Measurements from ENCODE around the gene ANAPC4. TPM values are rescaled to one million over a fixed set of nuclear protein-coding genes. Genes with fewer than 3 reads are reported as not detected.

Gene ANAPC4
- total RNA-seq, 1 donor from 2014 or later = 30.2 TPM

- no peak for DNase-seq
These were observed 62.9 kb downstream of the ANAPC4 start for GRCh38 chr4:25439918-25440477.

DNA sequence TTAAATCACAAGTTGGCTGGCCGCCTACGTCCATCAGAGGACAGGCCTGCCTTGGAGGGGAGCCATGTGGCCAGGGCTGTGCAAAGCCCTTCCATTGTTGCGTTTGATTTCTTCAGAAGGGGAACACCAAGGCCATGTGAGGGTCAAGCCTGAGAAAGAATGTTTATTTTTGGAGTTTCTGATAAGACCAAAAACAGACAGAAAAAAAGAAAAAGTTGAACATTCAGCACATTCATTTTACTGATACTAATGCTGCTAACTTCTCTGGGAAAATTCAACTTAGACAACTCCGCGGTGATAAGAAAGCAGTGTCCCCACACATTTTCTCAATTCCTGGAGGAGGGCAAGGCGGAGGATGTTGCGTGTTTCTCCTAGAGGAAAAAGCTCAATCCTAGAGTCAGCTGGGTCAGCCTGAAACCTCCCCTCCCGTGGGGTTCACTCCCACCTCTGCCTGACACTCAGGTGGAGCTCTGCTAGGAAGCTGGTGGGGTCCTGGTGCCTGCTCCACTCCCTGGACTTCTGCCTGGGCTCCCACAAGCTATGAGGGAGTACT is 63.5 kb downstream of the ANAPC4 start:
- DNase-seq = no peak

- DNase-seq = peak; percentile 21
These were observed 64.6 kb downstream of the ANAPC4 start for GRCh38 chr4:25441519-25442117.

GRCh38 chr4:25442863-25443307 is 65.8 kb downstream of the ANAPC4 start:
- DNase-seq = no peak

- DNase-seq = no peak
These were observed 66.8 kb downstream of the ANAPC4 start for GRCh38 chr4:25443851-25444250.

GRCh38 chr4:25446611-25447010 is 69.5 kb downstream of the ANAPC4 start:
- DNase-seq = no peak

- DNase-seq = peak; percentile 70
These were observed 71.5 kb downstream of the ANAPC4 start for GRCh38 chr4:25448379-25449109.

GRCh38 chr4:25449270-25449669 is 72.2 kb downstream of the ANAPC4 start:
- DNase-seq = no peak

DNA sequence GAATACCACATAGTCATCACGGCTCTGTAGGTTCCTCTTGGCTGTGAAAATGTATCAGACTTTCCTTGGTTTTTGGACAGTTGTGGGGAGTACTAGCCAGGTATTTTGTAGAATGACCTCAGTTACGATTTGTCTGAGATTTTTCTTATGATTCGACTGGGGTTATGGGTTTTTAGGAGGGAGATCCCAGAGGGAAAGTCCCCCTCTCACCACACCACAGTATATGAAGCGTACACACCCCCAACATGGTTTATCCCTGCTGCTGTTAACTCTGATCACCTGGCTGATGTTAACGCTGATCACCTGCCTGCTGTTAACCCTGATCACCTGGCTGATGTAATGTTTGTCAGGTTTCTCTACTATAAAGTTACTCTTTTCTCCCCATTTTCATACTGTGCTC is 72.6 kb downstream of the ANAPC4 start:
- DNase-seq = no peak

DNA sequence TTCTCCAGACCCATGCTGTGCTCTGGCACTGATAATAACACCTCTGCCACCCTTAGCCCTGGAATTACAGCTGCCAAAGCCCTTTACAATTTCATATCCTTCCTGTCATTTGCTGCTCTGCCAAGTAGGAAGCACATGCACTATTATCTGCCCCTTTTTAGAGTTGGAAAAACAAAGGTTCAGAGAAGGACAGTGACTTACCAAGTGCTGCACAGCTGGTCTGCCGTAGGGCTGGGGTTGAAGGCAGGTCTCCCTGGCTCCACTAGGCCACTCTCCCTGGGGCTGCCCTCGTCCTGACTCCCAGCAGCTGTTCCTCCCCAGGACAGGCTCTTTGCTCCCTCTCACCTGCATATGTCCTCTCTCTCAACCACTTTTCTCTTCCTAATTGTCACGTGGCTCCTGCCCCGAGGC is 73.4 kb downstream of the ANAPC4 start:
- DNase-seq = no peak

GRCh38 chr4:25451676-25452075 is 74.6 kb downstream of the ANAPC4 start:
- DNase-seq = no peak

- DNase-seq = no peak
These were observed 75.0 kb downstream of the ANAPC4 start for GRCh38 chr4:25452081-25452480.

DNA sequence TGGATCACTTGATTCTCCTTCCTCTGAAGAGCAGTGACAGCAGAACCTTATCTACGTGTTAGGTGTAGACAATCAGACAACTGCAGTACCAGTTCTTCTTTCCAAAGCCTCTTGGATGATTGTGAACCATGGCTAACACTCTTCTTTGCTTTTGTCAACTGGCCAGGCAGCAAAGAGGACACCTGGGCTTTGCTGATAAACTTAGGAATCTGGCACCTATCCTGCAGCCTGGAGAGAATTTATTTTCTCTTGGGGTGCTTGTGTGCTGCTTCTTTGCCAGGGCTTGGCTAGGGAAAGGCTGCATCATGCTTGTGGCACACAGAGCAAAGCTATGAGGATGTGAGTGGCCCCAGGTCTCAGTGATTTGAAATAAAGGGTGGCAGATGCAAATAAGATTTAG is 77.4 kb downstream of the ANAPC4 start:
- DNase-seq = no peak

GRCh38 chr4:25457053-25457715 is 80.1 kb downstream of the ANAPC4 start:
- no peak for DNase-seq

- no peak for DNase-seq
These were observed 90.1 kb downstream of the ANAPC4 start for GRCh38 chr4:25466966-25467697.

- no peak for DNase-seq
These were observed 90.8 kb downstream of the ANAPC4 start for GRCh38 chr4:25467843-25468242.

Other genes starting within 250 kb of the ANAPC4 start
- gene SEPSECS, start 216.8 kb upstream of the ANAPC4 start, total RNA-seq = 12.1 TPM
- gene PI4K2B, start 143.2 kb upstream of the ANAPC4 start, total RNA-seq = 16.4 TPM
- gene ZCCHC4, start 64.5 kb upstream of the ANAPC4 start, total RNA-seq = 19.4 TPM

Data from skin of body (tissue), 2 donors.